GM18873 (cell line): ENCODE data around the gene IARS1.

Source experiments
- ATAC-seq: cut with Tn5 transposase; IDR thresholded peaks from one replicate; pipeline ENCODE4 v1.9.1; 2021; ENCODE audit warnings: mild to moderate bottlenecking, moderate library complexity, moderate number of reproducible peaks; ENCODE audit not compliant: unreplicated experiment, low FRiP score

IARS1 gene

GRCh38 chr9:92293452-92294296 lies at the start of gene IARS1:
IARS1 (minus strand) TSS chr9:92293697; CDS start chr9:92289419, 4,278 bp downstream.
- ATAC-seq: peak; percentile 96

- ATAC-seq: no peak
These were observed 49.5 kb upstream of the IARS1 start for GRCh38 chr9:92342825-92343488.

GRCh38 chr9:92341578-92341977 lies 48.1 kb upstream of the IARS1 start:
- no peak for ATAC-seq

- ATAC-seq: no peak
These were observed 39.8 kb upstream of the IARS1 start for GRCh38 chr9:92333282-92333634.

GRCh38 chr9:92332577-92333281 lies 39.2 kb upstream of the IARS1 start:
- ATAC-seq: no peak

- ATAC-seq: no peak
These were observed 34.7 kb upstream of the IARS1 start for GRCh38 chr9:92328225-92328624.

GRCh38 chr9:92327283-92327850 lies 33.9 kb upstream of the IARS1 start:
- no peak for ATAC-seq

- ATAC-seq: no peak
These were observed 32.5 kb upstream of the IARS1 start for GRCh38 chr9:92325991-92326500.

- ATAC-seq: peak; percentile 87
These were observed 31.9 kb upstream of the IARS1 start, which contains the start of the genes CENPP and NOL8 for GRCh38 chr9:92325269-92325990. CENPP (plus strand) TSS chr9:92325953. NOL8 (minus strand) TSS chr9:92325350; CDS start chr9:92324161, 1,189 bp downstream.

GRCh38 chr9:92324889-92325268 lies 31.4 kb upstream of the IARS1 start:
- ATAC-seq: peak; percentile 2

GRCh38 chr9:92324431-92324830 lies 30.9 kb upstream of the IARS1 start:
- ATAC-seq: no peak

- ATAC-seq: no peak
These were observed 22.0 kb upstream of the IARS1 start for GRCh38 chr9:92315456-92315855.

GRCh38 chr9:92313624-92314012 lies 20.1 kb upstream of the IARS1 start:
- no peak for ATAC-seq

GRCh38 chr9:92312887-92313623 lies 19.6 kb upstream of the IARS1 start:
- no peak for ATAC-seq

GRCh38 chr9:92310562-92310961 lies 17.1 kb upstream of the IARS1 start:
- ATAC-seq: no peak

GRCh38 chr9:92308893-92309292 lies 15.4 kb upstream of the IARS1 start:
- no peak for ATAC-seq

GRCh38 chr9:92300936-92301335 lies 7.4 kb upstream of the IARS1 start:
- ATAC-seq: no peak

- no peak for ATAC-seq
These were observed 5.6 kb upstream of the IARS1 start for GRCh38 chr9:92299116-92299515.

GRCh38 chr9:92298036-92298435 lies 4.5 kb upstream of the IARS1 start:
- ATAC-seq: no peak
